ENCODE data around the gene PCDH11X. TPM values are rescaled to one million over a fixed set of nuclear protein-coding genes. Genes with fewer than 3 reads are reported as not detected.
"Not testable (repeated sequence)": the region's sequence is repeated elsewhere in the genome, so short reads cannot be mapped to it uniquely, and the experiment has no call there.

PCDH11X gene
- total and polyA plus RNA-seq, 7 donors: under 0.01 to 0.69 (median 0.02) TPM; not detected in 4

GRCh38 chrX:91825321-91825720 is 46.1 kb downstream of the PCDH11X start:
- H3K27ac ChIP-seq; H3K4me1 ChIP-seq; H3K9me3 ChIP-seq; intact Hi-C loops (cut with DNase I); H3K36me3 ChIP-seq (ENCODE audit: insufficient read depth in 1 of 2, low read depth in 1 of 2); H3K27me3 ChIP-seq (ENCODE audit: insufficient read depth in 3 of 3, low read length in 2 of 3); H3K4me3 ChIP-seq; ATAC-seq: not testable (repeated sequence)
- peak in 1 of 2 donors; percentile 15 for DNase-seq
- 90 to 94% (median 91%) methylated on average over 7 to 24 of the region's 24 CpGs for WGBS, 3 donors

All from psoas muscle (tissue), 8 donors.